CD4-positive, alpha-beta T cell (primary cell): ENCODE measurements around the gene TMEM59. TPM values are rescaled to one million over a fixed set of nuclear protein-coding genes. Genes with fewer than 3 reads are reported as not detected.
A peak's percentile ranks its signal among the peaks of the same experiment; 100 is the strongest.
"Not testable (repeated sequence)": the region's sequence is repeated elsewhere in the genome, so short reads cannot be mapped to it uniquely, and the experiment has no call there.

Experiments
- ATAC-seq: fragments of 200-7000 bp; cut with Tn5 transposase; one replicate; pipeline ENCODE4 v1.10.0; 2022; ENCODE audit warnings: mild to moderate bottlenecking; ENCODE audit not compliant: poor library complexity
- CTCF ChIA-PET: fragments of 350-600 bp; sonication (Branson Sonifier 250); formaldehyde crosslinking; loops from one replicate; lab custom pipeline; 2021; ENCODE audit warnings: antibody characterized with exemption, inconsistent platforms; lab: Charles Lee
- POLR2A ChIA-PET: fragments of 350-600 bp; sonication (Branson Sonifier 250); formaldehyde crosslinking; loops from one replicate; lab custom pipeline; 2021; ENCODE audit warnings: antibody characterized with exemption, inconsistent platforms; lab: Charles Lee
- DNase-seq, 14 experiments: peaks; one replicate each; pipeline ENCODE4 v3.0.0-alpha.2; 2013 to 2020; ENCODE audit warnings: mixed read lengths in 2 of 14
- H3K27ac ChIP-seq, 2 donors: one replicate each; pipeline versions ENCODE4 v1.5.1 to v1.7.0; 2013; ENCODE audit warnings: low read length in 2 of 2, low read depth in 1 of 2, mild to moderate bottlenecking in 1 of 2
- H3K27me3 ChIP-seq, 2 experiments: 1 replicate in 1 of 2; 2 replicates in 1 of 2; pipeline versions ENCODE4 v1.6.1 to v1.7.0; 2013; ENCODE audit warnings: low read length in 2 of 2, control low read depth in 1 of 2, mild to moderate bottlenecking in 1 of 2, moderate library complexity in 1 of 2; ENCODE audit not compliant: insufficient read depth in 2 of 2, control insufficient read depth in 1 of 2
- H3K36me3 ChIP-seq: one replicate; pipeline ENCODE4 v1.6.1; 2013; ENCODE audit warnings: low read length, control low read depth; ENCODE audit not compliant: insufficient read depth
- H3K4me1 ChIP-seq: one replicate; pipeline ENCODE4 v1.6.1; 2013; ENCODE audit warnings: low read length, control low read depth; ENCODE audit not compliant: insufficient read depth
- H3K4me3 ChIP-seq: one replicate; pipeline ENCODE4 v1.5.1; 2013; ENCODE audit warnings: mild to moderate bottlenecking, low read length, moderate library complexity
- H3K9me3 ChIP-seq, 2 experiments: 1 replicate in 1 of 2; 2 replicates in 1 of 2; pipeline versions ENCODE4 v1.6.1 to v1.7.0; 2013; ENCODE audit warnings: low read length in 2 of 2, mild to moderate bottlenecking in 2 of 2, control low read depth in 1 of 2, moderate library complexity in 1 of 2; ENCODE audit not compliant: control insufficient read depth in 1 of 2, insufficient read depth in 1 of 2
- H3K27ac Mint-ChIP-seq: one replicate; pipeline ENCODE4 v1.8.0; 2020; ENCODE audit warnings: mixed read lengths
- H3K27me3 Mint-ChIP-seq: one replicate; pipeline ENCODE4 v1.8.0; 2021; ENCODE audit warnings: mixed read lengths
- H3K36me3 Mint-ChIP-seq: one replicate; pipeline ENCODE4 v1.8.0; 2021; ENCODE audit warnings: low read depth, mixed read lengths
- H3K4me1 Mint-ChIP-seq: one replicate; pipeline ENCODE4 v1.8.0; 2021; ENCODE audit warnings: low read depth, mixed read lengths
- H3K4me3 Mint-ChIP-seq: one replicate; pipeline ENCODE4 v1.8.0; 2020; ENCODE audit warnings: mild to moderate bottlenecking, mixed read lengths
- H3K9me3 Mint-ChIP-seq: one replicate; pipeline ENCODE4 v1.8.0; 2020; ENCODE audit warnings: mixed read lengths
- intact Hi-C, 2 experiments: fragments of 100-400 bp; cut with DNase I in 1 of 2; cut with micrococcal nuclease in 1 of 2; formaldehyde crosslinking; loops; one replicate each; pipeline versions ENCODE4 v1.15.1 to v1.9.0; 2023 to 2025; cut with DNase I, micrococcal nuclease
- total RNA-seq, 174 experiments: library from RNA in 2 of 174; stranded (reverse) in 2 of 174; gene quantifications; one replicate each; pipeline ENCODE4 v1.2.3 and lab custom pipeline; 2021 to 2026
- TF ChIP-seq, protein P1 (sequence below): fragments of 200-600 bp; IDR thresholded peaks from one replicate; pipeline ENCODE4 v1.8.0; 2022; ENCODE audit warnings: antibody characterized with exemption, mild to moderate bottlenecking

The TMEM59 gene
- total RNA-seq, 2 experiments from 2014 or later = 128 TPM

DNA sequence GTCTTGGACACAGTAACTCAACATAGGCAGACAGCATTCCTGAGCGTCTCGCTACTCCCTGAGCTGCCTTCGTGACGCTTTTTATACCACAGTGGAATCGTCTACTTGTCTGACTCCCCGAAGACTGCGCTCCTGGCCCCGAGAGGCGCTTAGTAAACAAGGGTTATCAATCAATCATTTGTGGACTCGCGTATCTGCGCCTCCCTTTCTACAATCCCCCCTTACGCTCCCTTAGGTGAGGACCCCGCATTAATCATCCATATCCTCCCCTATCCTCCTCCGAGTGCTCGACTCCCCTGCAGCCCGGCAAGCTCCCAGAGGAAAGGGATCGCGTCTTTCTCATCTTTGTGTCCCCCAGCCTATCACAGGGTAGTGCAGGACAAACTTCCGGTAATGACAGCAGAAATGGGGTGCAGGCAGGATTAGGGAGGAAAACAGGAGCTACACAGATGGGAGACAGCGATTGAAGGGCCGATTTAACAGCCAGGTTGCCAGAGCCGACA is 522 bp downstream of the TMEM59 start:
- H3K4me3 Mint-ChIP-seq = no peak overlapping the region
- peak overlapping the region; percentile 71 to 90 for H3K27ac ChIP-seq
- CTCF ChIA-PET = interaction anchor here (1.1 to 2.1 kb wide), 5 partner anchors 9 to 944 kb away, joined by 3 to 4 read pairs (median 4); no protein-coding TSS in a partner anchor

GRCh38 chr1:54051933-54052430 is 1.0 kb downstream of the TMEM59 start:
- POLR2A ChIA-PET = interaction anchor here (0.6 to 3.7 kb wide), 6 partner anchors 8 to 749 kb away, joined by 3 to 54 read pairs (median 8); partner anchors contain the start of genes IFT25, LRRC42, PARS2 and TTC22
- Histone ChIP-seq H3K27me3 (no peaks in the 10 kb centered on the region), H3K36me3 (peaks cover 4% of the 10 kb centered on the region), H3K9me3 (no peaks in the 10 kb centered on the region), H3K4me3 (peak overlapping the region; percentile 89), H3K4me1 (peaks cover 39% of the 10 kb centered on the region), H3K27ac (peak overlapping the region; percentile 71 to 90)
- intact Hi-C loops = loop anchor here (1.0 to 10.0 kb wide), 11 partner anchors 29 to 1685 kb away; partner anchors contain the start of genes SSBP3 (in 2 of the 2), CC2D1B (in 1 of the 2), CYB5RL (in 1 of the 2) and ECHDC2 (in 1 of the 2)
- ATAC-seq (no peak), DNase-seq (peak in 3 of 14 experiments; percentile 5 to 18 (median 12))
- Mint-ChIP-seq H3K9me3 (no peaks in the 10 kb centered on the region), H3K4me3 (no peak overlapping the region), H3K36me3 (peaks cover 14% of the 10 kb centered on the region), H3K27me3 (no peaks in the 10 kb centered on the region), H3K4me1 (peaks cover 48% of the 10 kb centered on the region), H3K27ac (no peak overlapping the region)
- TF ChIP-seq, protein P1, sequence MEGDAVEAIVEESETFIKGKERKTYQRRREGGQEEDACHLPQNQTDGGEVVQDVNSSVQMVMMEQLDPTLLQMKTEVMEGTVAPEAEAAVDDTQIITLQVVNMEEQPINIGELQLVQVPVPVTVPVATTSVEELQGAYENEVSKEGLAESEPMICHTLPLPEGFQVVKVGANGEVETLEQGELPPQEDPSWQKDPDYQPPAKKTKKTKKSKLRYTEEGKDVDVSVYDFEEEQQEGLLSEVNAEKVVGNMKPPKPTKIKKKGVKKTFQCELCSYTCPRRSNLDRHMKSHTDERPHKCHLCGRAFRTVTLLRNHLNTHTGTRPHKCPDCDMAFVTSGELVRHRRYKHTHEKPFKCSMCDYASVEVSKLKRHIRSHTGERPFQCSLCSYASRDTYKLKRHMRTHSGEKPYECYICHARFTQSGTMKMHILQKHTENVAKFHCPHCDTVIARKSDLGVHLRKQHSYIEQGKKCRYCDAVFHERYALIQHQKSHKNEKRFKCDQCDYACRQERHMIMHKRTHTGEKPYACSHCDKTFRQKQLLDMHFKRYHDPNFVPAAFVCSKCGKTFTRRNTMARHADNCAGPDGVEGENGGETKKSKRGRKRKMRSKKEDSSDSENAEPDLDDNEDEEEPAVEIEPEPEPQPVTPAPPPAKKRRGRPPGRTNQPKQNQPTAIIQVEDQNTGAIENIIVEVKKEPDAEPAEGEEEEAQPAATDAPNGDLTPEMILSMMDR = no peak
- CTCF ChIA-PET = interaction anchor here (1.3 to 2.1 kb wide), 3 partner anchors 9 to 944 kb away, joined by 3 to 4 read pairs (median 4); no protein-coding TSS in a partner anchor

More for the DNA sequence above, 522 bp downstream of the TMEM59 start:
- Histone ChIP-seq H3K9me3 (no peaks in the 10 kb centered on the region), H3K4me1 (peaks cover 38% of the 10 kb centered on the region), H3K4me3 (peak overlapping the region; percentile 89), H3K36me3 (peaks cover 4% of the 10 kb centered on the region), H3K27me3 (no peaks in the 10 kb centered on the region)
- DNase-seq (peak in 11 of 14 experiments; percentile 2 to 66 (median 20)), ATAC-seq (peak; percentile 13)
- intact Hi-C loops = loop anchor here (1.0 to 10.0 kb wide), 11 partner anchors 29 to 1685 kb away; partner anchors contain the start of genes SSBP3 (in 2 of the 2), CC2D1B (in 1 of the 2), CYB5RL (in 1 of the 2) and ECHDC2 (in 1 of the 2)
- POLR2A ChIA-PET = interaction anchor here (0.6 to 3.7 kb wide), 22 partner anchors 9 to 749 kb away, joined by 3 to 54 read pairs (median 4); partner anchors contain the start of genes CYB5RL, IFT25, LRRC42 and MRPL37
- H3K36me3 Mint-ChIP-seq = peaks cover 14% of the 10 kb centered on the region
- H3K4me1 Mint-ChIP-seq = peaks cover 45% of the 10 kb centered on the region
- H3K27me3 Mint-ChIP-seq = no peaks in the 10 kb centered on the region
- TF ChIP-seq, protein P1 = no peak
- H3K27ac Mint-ChIP-seq = no peak overlapping the region
- no peaks in the 10 kb centered on the region for H3K9me3 Mint-ChIP-seq

- Mint-ChIP-seq H3K4me3 (peak overlapping the region; percentile 12), H3K4me1 (peaks cover 54% of the 10 kb centered on the region), H3K36me3 (peaks cover 28% of the 10 kb centered on the region)
- H3K36me3 ChIP-seq, H3K27ac ChIP-seq, H3K27me3 ChIP-seq, H3K9me3 Mint-ChIP-seq, H3K9me3 ChIP-seq, H3K27me3 Mint-ChIP-seq, H3K27ac Mint-ChIP-seq, ATAC-seq, DNase-seq, POLR2A ChIA-PET, CTCF ChIA-PET, H3K4me3 ChIP-seq: not testable (repeated sequence)
- intact Hi-C loops = loop anchor here (5.0 to 10.0 kb wide), 8 partner anchors 152 to 1683 kb away; partner anchors contain the start of genes SSBP3 (in 2 of the 2), CC2D1B (in 1 of the 2), CYB5RL (in 1 of the 2) and ECHDC2 (in 1 of the 2)
- H3K4me1 ChIP-seq = peaks cover 39% of the 10 kb centered on the region
These were observed 2.6 kb downstream of the TMEM59 start for GRCh38 chr1:54050435-54050834.
